NCI-H446 treated with DMSO at 0.1 percent for 48 hours (cell line): ENCODE measurements around the gene OR5L1.

Source experiments
- DNase-seq: peaks from one replicate; lab custom pipeline; 2025; lab: John Stamatoyannopoulos, UW

The OR5L1 gene

GRCh38 chr11:55811067-55811466, at the start of gene OR5L1:
Gene OR5L1, plus strand, starts transcription at chr11:55811367. Its CDS starts 100 bp downstream, at chr11:55811467.
- DNase-seq = no peak

- no peak for DNase-seq
Measured at GRCh38 chr11:55773138-55773537, 38.0 kb upstream of the OR5L1 start, which contains the start of gene OR5D13. Gene OR5D13, plus strand, starts transcription at chr11:55773438. Its CDS starts 0 bp downstream, at chr11:55773438.

GRCh38 chr11:55791606-55792005, 19.6 kb upstream of the OR5L1 start:
- no peak for DNase-seq

GRCh38 chr11:55793321-55793720, 17.8 kb upstream of the OR5L1 start:
- DNase-seq = no peak

GRCh38 chr11:55795256-55795655, 15.9 kb upstream of the OR5L1 start, which contains the start of gene OR5D14:
Gene OR5D14, plus strand, starts transcription at chr11:55795556. Its CDS starts 0 bp downstream, at chr11:55795556.
- DNase-seq = no peak

GRCh38 chr11:55806248-55806647, 4.9 kb upstream of the OR5L1 start:
- no peak for DNase-seq

- no peak for DNase-seq
Measured at GRCh38 chr11:55819330-55819729, 8.2 kb downstream of the OR5L1 start, which contains the start of gene OR5D18. Gene OR5D18, plus strand, starts transcription at chr11:55819630. Its CDS starts 0 bp downstream, at chr11:55819630.

- no peak for DNase-seq
Measured at GRCh38 chr11:55826919-55827318, 15.8 kb downstream of the OR5L1 start, which contains the start of gene OR5L2. Gene OR5L2, plus strand, starts transcription at chr11:55827219. Its CDS starts 0 bp downstream, at chr11:55827219.

GRCh38 chr11:55838452-55838851, 27.3 kb downstream of the OR5L1 start, which contains the start of gene OR5D16:
Gene OR5D16, plus strand, starts transcription at chr11:55838752. Its CDS starts 0 bp downstream, at chr11:55838752.
- DNase-seq = no peak

- DNase-seq = no peak
Measured at GRCh38 chr11:55847453-55847852, 36.3 kb downstream of the OR5L1 start.

GRCh38 chr11:55849037-55849436, 37.9 kb downstream of the OR5L1 start:
- no peak for DNase-seq

GRCh38 chr11:55852141-55852540, 41.0 kb downstream of the OR5L1 start:
- DNase-seq = no peak

- no peak for DNase-seq
Measured at GRCh38 chr11:55854704-55855103, 43.5 kb downstream of the OR5L1 start.
